SU-DHL-6 (cell line): Measurements from ENCODE around the gene CPLX1.
"Not testable (repeated sequence)": the region's sequence is repeated elsewhere in the genome, so short reads cannot be mapped to it uniquely, and the experiment has no call there.

Experiments
- H2AFZ ChIP-seq: fragments of 200-600 bp; sonication (generic); 2 replicates; pipeline ENCODE4 v1.6.1; 2014; ENCODE audit warnings: low read depth, mild to moderate bottlenecking, moderate library complexity, mixed read lengths, antibody characterized with exemption, low read length; ENCODE audit not compliant: severe bottlenecking
- H3F3A ChIP-seq: fragments of 200-600 bp; shearing (Covaris generic); 2 replicates; pipeline ENCODE4 v1.6.0; 2016; ENCODE audit warnings: antibody characterized with exemption, mild to moderate bottlenecking; ENCODE audit not compliant: insufficient read depth
- H3K27ac ChIP-seq: fragments of 200-600 bp; sonication (generic); 2 replicates; pipeline ENCODE4 v1.5.1; 2016; ENCODE audit warnings: low read depth, mild to moderate bottlenecking, low read length, moderate library complexity, mixed read lengths
- H3K27me3 ChIP-seq: fragments of 200-600 bp; sonication (generic), shearing (Covaris generic); 2 replicates; pipeline ENCODE4 v1.6.0; 2014; ENCODE audit warnings: mild to moderate bottlenecking, low read length
- H3K36me3 ChIP-seq: fragments of 200-600 bp; sonication (generic); 2 replicates; pipeline ENCODE4 v1.6.1; 2014; ENCODE audit warnings: mild to moderate bottlenecking, low read length, mixed read lengths
- H3K4me2 ChIP-seq: fragments of 300-600, 200-600 bp; shearing (Covaris generic), sonication (generic); 2 replicates; pipeline ENCODE4 v1.6.0; 2014; ENCODE audit warnings: low read length, low read depth, mild to moderate bottlenecking; ENCODE audit not compliant: poor library complexity, severe bottlenecking
- H3K4me3 ChIP-seq: fragments of 200-600 bp; sonication (generic); 2 replicates; pipeline ENCODE4 v1.5.1; 2014; ENCODE audit warnings: antibody characterized with exemption, low read length, mild to moderate bottlenecking, mixed read lengths; ENCODE audit not compliant: insufficient read depth, poor library complexity, severe bottlenecking
- H3K79me2 ChIP-seq: fragments of 200-600 bp; sonication (generic); 2 replicates; pipeline ENCODE4 v1.6.1; 2014; ENCODE audit warnings: mild to moderate bottlenecking, low read length, moderate library complexity; ENCODE audit not compliant: insufficient read depth
- H3K9ac ChIP-seq: fragments of 200-600 bp; sonication (generic); 2 replicates; pipeline ENCODE4 v1.7.0; 2014; ENCODE audit warnings: mild to moderate bottlenecking, low read length
- H3K9me2 ChIP-seq: fragments of 200-600 bp; sonication (generic); replicated peaks from 2 replicates; pipeline ENCODE4 v1.6.1; 2014; ENCODE audit warnings: low read length; ENCODE audit not compliant: insufficient read depth
- H3K9me3 ChIP-seq: fragments of 200-600 bp; sonication (generic); 2 replicates; pipeline ENCODE4 v1.6.1; 2014; ENCODE audit warnings: low read length, mixed read lengths; ENCODE audit not compliant: insufficient read depth
- H4K20me1 ChIP-seq: fragments of 200-600 bp; sonication (generic); 2 replicates; pipeline ENCODE4 v1.6.1; 2014; ENCODE audit warnings: low read depth, mild to moderate bottlenecking, antibody characterized with exemption, low read length, moderate library complexity, mixed read lengths
- EZH2phosphoT487 ChIP-seq: fragments of 200-600 bp; sonication (generic), shearing (Covaris generic); conservative IDR thresholded peaks from 2 replicates; pipeline ENCODE4 v1.6.1; 2018; ENCODE audit warnings: mild to moderate bottlenecking, antibody characterized with exemption, low read length, moderate library complexity, mixed read lengths
- TF ChIP-seq, protein P1 (sequence below): fragments of 200-600 bp; sonication (generic); IDR thresholded peaks from one replicate; pipeline ENCODE4 v1.5.1; 2017; ENCODE audit warnings: antibody characterized with exemption, mild to moderate bottlenecking, low read length, moderate library complexity; ENCODE audit not compliant: insufficient read depth, poor library complexity, severe bottlenecking

Gene CPLX1

DNA sequence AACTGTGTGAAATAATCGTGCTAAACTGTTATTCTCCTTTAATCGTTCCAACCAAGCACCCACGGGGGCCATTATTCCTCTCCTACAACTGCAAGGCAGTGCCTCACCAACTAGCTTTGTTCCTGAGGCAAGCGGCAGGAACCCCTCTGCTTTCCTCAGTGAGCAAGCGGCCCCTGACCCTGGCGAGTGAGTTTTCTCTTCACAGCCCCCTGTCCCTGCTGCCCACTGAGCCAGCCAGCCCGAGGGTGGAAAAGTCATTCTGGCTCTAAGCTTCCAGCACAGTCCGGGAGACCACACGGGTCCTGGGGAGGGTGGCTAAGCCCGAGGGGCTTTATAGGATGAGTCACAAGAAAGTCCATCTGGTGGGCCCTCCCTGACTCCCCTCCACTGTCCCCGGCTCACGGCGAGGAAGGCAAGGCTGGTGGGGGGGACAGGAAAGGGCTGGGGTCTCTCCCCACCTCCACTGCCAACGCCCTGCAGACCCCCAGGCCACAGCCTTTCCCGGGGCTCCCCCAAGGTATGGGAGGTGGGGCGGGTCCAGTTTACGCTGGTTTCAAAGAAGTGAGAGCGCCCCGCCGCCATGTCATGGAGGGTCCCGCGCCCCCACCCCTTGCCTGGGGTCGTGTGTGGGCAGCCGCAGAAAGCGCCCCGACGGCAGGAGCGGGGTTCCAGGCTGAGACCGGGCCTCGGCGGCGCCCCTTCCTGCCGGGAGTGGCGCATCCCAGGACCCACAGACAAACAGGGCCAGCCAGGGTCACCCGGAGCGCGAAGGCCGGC, 45.0 kb downstream of the CPLX1 start:
- peak overlapping the region; percentile 87 for H3K4me2 ChIP-seq
- H3K4me3 ChIP-seq, result peak overlapping the region; percentile 95
- H3K36me3 ChIP-seq, result peaks cover 4% of the 10 kb centered on the region; the same call in 1 of the 2 replicates
- H4K20me1 ChIP-seq, result no peaks in the 10 kb centered on the region
- H3K9me2 ChIP-seq, result no peaks in the 10 kb centered on the region
- TF ChIP-seq EZH2phosphoT487, result no peak
- TF ChIP-seq, protein P1, sequence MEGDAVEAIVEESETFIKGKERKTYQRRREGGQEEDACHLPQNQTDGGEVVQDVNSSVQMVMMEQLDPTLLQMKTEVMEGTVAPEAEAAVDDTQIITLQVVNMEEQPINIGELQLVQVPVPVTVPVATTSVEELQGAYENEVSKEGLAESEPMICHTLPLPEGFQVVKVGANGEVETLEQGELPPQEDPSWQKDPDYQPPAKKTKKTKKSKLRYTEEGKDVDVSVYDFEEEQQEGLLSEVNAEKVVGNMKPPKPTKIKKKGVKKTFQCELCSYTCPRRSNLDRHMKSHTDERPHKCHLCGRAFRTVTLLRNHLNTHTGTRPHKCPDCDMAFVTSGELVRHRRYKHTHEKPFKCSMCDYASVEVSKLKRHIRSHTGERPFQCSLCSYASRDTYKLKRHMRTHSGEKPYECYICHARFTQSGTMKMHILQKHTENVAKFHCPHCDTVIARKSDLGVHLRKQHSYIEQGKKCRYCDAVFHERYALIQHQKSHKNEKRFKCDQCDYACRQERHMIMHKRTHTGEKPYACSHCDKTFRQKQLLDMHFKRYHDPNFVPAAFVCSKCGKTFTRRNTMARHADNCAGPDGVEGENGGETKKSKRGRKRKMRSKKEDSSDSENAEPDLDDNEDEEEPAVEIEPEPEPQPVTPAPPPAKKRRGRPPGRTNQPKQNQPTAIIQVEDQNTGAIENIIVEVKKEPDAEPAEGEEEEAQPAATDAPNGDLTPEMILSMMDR, result no peak
- H3K9ac ChIP-seq, result peak overlapping the region; percentile 98
- no peaks in the 10 kb centered on the region for H3K9me3 ChIP-seq
- H3K27me3 ChIP-seq, result no peaks in the 10 kb centered on the region
- H3K27ac ChIP-seq, result peak overlapping the region; percentile 77
- H3K79me2 ChIP-seq, result peaks cover 56% of the 10 kb centered on the region
- H3F3A ChIP-seq, result no peaks in the 10 kb centered on the region
- H2AFZ ChIP-seq, result no peak overlapping the region

DNA sequence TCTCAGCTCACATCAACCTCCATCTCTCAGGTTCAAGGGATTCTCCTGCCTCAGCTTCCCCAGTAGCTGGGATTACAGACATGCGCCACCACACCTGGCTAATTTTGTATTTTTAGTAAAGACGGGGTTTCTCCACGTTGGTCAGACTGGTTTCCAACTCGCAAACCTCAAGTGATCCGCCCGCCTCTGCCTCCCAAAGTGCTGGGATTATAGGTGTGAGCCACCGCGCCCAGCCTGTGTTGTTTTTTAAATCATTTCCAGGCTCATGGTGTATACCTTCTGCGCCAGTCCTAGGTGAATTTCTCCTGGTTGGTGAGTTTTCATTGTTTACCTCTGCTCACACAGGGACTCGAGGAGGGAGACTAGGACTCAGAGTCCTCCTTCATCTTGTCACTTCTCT, 45.7 kb downstream of the CPLX1 start:
- not testable (repeated sequence) for H3F3A ChIP-seq, H4K20me1 ChIP-seq, H3K27me3 ChIP-seq, H3K9me3 ChIP-seq, H3K9me2 ChIP-seq, H3K36me3 ChIP-seq, H2AFZ ChIP-seq
- H3K4me2 ChIP-seq, result peak overlapping the region; percentile 87
- peak overlapping the region; percentile 98 for H3K9ac ChIP-seq
- peak overlapping the region; percentile 95 for H3K4me3 ChIP-seq
- H3K79me2 ChIP-seq, result peaks cover 62% of the 10 kb centered on the region
- H3K27ac ChIP-seq, result peak overlapping the region; percentile 77; the same call in 1 of the 2 replicates

DNA sequence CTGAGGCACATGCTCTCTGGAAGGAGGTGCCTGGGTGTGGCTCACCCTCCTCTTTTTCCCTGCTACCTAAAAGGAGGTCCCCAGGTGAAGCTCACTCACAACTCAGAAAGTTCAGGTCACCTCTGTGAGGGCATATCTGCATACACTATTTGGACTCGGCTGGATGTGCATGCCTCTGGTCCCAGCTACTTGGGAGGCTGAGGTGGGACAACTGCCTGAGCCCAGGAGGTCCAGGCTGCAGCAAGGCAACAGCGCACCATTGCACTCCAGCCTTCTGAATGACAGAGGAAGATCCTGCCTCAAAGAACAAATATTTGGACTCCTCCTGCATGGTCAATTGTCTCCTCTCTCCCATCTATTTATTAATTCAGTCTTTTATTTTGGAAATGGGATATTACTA, 46.4 kb downstream of the CPLX1 start:
- no peaks in the 10 kb centered on the region for H3K27me3 ChIP-seq
- no peak overlapping the region for H3K27ac ChIP-seq
- H3K9ac ChIP-seq, result no peak overlapping the region
- H3K79me2 ChIP-seq, result peaks cover 68% of the 10 kb centered on the region
- H3K4me3 ChIP-seq, result no peak overlapping the region
- TF ChIP-seq, protein P1, result no peak
- TF ChIP-seq EZH2phosphoT487, result no peak
- no peaks in the 10 kb centered on the region for H3K9me3 ChIP-seq
- H4K20me1 ChIP-seq, result no peaks in the 10 kb centered on the region
- peak overlapping the region; percentile 87 for H3K4me2 ChIP-seq
- H2AFZ ChIP-seq, result no peak overlapping the region
- no peaks in the 10 kb centered on the region for H3F3A ChIP-seq
- no peaks in the 10 kb centered on the region for H3K9me2 ChIP-seq
- H3K36me3 ChIP-seq, result peaks cover 4% of the 10 kb centered on the region; the same call in 1 of the 2 replicates

DNA sequence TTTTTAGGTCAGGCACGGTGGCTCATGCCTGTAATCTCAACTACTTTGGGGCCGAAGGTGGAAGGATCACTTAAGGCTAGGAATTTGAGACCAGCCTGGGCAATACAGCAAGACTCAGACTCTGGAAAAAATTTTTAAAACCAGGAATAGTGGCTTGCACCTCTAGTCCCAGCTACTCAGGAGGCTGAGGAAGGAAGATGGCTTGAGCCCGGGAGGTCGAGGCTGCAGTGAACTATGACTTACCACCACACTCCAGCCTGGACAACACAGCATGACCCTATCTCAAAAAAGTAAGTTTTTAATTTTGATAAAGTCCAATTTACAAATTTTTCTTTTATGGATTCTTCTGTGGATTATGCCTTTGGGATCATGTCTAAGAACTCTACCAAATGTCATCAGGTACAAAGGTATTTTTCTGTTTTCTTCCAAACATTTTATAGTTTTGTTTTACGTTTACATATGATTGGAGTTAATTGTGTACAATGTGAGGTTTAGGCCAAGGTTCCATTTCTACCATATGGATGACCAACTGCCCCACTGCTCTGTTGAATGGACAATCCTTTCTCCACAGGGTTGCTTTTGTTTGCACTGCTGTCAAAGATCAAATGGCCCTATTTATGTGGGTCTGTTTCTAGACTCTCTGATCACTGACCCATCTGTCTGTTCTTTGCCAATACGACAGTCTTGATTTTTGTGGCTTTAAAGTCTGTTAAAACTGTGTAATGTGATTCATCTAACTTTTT, 48.2 kb downstream of the CPLX1 start:
- Histone ChIP-seq H3K9ac (no peak overlapping the region), H4K20me1 (no peaks in the 10 kb centered on the region), H3K4me2 (no peak overlapping the region), H3K36me3 (peaks cover 4% of the 10 kb centered on the region; the same call in 1 of the 2 replicates), H3K4me3 (no peak overlapping the region), H3K27me3 (no peaks in the 10 kb centered on the region), H3K27ac (no peak overlapping the region), H3K79me2 (peaks cover 83% of the 10 kb centered on the region), H3F3A (no peaks in the 10 kb centered on the region), H3K9me3 (no peaks in the 10 kb centered on the region), H2AFZ (no peak overlapping the region), H3K9me2 (no peaks in the 10 kb centered on the region)
- TF ChIP-seq, protein P1, result no peak
- no peak for TF ChIP-seq EZH2phosphoT487
